CD4-positive, alpha-beta T cell treated with Interferon gamma for 1 hour (primary cell): ENCODE measurements around the gene LYRM7.
"Not testable (repeated sequence)": the region's sequence is repeated elsewhere in the genome, so short reads cannot be mapped to it uniquely, and the experiment has no call there.

ENCODE experiments used
- DNase-seq: peaks from one replicate; pipeline ENCODE4 v3.0.0-alpha.2; 2020

LYRM7 gene

GRCh38 chr5:131170540-131171275, at the start of gene LYRM7:
LYRM7 (plus strand) TSS chr5:131170944; CDS start chr5:131171021, 77 bp downstream.
- DNase-seq: peak; percentile 98

- DNase-seq: not testable (repeated sequence)
These were observed 43.5 kb upstream of the LYRM7 start for GRCh38 chr5:131127244-131127643.

GRCh38 chr5:131129306-131129705, 41.4 kb upstream of the LYRM7 start:
- DNase-seq: no peak

DNA sequence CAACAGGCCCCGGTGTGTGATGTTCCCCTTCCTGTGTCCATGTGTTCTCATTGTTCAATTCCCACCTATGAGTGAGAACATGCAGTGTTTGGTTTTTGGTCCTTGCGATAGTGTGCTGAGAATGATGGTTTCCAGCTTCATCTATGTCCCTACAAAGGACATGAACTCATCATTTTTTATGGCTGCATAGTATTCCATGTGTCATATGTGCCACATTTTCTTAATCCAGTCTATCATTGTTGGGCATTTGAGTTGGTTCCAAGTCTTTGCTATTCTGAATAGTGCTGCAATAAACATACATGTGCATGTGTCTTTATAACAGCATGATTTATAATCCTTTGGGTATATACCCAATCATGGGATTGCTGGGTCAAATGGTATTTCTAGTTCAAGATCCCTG, 37.7 kb upstream of the LYRM7 start:
- not testable (repeated sequence) for DNase-seq

- DNase-seq: not testable (repeated sequence)
These were observed 32.3 kb upstream of the LYRM7 start for GRCh38 chr5:131138406-131138805.

DNA sequence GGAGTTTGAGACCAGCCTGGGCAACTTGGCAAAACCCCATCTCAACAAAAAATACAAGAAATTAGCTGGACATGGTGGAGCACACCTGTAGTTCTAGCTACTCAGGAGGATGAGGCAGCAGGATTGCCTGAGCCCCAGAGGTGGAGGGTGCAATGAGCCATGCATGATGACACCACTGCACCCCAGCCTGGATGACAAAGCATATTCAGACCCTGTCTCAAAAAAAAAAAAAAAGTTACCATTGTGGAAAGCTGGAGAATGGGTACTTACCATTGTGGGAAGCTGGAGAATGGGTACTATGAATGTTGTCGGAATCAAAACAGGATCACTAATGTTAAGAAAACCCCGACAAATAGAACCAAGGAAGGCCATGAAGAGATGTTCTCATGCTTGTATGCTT, 31.4 kb upstream of the LYRM7 start:
- DNase-seq: no peak

GRCh38 chr5:131142970-131143617, 27.6 kb upstream of the LYRM7 start:
- DNase-seq: no peak

GRCh38 chr5:131147258-131147657, 23.5 kb upstream of the LYRM7 start:
- DNase-seq: no peak

DNA sequence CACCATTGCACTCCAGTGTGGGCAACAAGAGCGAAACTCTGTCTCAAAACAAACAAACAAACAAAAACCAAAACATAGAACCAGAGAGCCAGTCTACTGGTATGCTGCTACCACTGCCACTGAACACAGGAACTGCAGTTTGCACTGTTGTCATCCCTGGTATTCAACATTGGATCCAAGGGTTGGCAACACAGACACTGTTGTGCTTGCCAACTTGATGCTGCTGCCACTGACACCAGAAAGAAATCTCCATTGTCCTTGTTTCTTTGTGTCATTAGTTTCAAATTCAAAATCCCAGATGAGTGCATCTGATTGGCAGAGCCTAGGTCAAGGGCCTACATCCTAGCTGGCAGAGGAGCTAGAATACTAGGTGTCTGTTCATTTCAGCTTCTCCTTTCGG, 21.9 kb upstream of the LYRM7 start:
- DNase-seq: no peak

DNA sequence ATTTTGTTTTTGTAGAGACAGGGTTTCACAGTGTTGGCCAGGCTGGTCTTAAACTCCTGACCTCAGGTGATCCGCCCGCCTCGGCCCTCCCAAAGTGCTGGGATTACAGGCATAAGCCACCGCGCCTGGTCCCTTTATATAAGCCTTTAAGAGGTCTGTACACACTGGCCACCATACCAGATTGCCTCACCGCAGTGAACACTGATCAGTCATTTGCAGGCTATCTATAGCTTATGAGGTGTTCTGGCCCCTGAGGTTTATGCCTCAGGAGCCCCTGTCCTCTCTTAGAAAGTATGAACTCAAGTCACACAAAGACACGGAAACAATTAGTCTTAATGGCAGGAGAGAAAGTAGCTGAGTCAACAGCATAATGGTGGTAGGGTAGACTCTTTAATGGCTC, 20.3 kb upstream of the LYRM7 start:
- no peak for DNase-seq

DNA sequence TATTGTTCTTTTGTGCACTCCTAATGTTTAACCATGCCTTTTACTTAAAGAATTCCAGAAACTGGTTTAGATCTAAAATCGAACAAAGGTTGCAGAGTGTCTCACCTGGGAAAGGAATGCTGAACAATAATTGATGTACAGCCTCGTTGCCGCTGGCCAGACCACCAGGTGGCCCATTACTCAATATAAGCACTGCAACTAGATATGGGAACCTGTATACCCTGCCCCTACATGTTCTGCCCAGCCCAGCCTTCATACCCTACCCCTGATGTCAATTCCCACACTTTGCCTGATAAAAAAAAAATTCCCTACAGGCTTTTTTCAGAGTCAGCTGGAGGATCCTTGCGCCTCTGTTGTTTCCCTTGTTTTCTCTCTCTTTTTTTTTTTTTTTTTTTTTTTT, 19.5 kb upstream of the LYRM7 start:
- DNase-seq: no peak

DNA sequence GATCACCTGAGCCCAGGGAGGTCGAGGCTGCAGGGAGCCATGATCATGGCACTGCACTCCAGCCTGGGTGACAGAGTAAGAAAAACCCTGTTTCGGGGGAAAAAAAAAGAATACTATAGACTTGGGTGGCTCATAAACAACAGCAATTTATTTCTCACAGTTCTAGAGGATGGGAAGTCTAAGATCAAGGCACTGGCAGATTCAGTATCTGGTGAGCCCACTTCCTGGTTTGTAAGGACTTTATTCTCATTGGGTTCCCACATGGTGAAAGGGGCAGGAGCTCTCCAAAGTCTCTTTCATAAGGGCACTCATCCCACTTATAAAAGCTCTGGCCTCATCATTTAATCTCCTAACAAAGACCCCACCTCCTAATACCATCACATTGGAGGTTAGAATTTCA, 14.4 kb upstream of the LYRM7 start:
- no peak for DNase-seq

DNA sequence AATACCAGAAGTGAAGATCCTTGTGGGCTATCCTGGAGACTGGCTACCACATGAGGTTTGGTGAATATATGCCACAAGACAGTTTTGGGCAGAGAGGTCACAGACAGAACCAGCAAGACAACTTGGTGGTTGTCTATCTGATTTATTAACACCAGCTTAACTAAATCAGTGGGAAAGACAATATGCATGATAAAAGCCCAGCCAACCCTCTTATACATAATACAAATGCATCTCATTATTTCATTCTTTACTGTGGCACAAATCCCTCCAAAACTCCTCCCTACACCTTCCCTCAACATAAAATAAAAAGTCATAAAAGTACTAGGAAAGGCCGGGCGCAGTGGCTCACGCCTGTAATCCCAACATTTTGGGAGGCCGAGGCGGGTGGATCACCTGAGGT, 13.8 kb upstream of the LYRM7 start:
- no peak for DNase-seq

GRCh38 chr5:131160134-131160533, 10.6 kb upstream of the LYRM7 start:
- DNase-seq: no peak

DNA sequence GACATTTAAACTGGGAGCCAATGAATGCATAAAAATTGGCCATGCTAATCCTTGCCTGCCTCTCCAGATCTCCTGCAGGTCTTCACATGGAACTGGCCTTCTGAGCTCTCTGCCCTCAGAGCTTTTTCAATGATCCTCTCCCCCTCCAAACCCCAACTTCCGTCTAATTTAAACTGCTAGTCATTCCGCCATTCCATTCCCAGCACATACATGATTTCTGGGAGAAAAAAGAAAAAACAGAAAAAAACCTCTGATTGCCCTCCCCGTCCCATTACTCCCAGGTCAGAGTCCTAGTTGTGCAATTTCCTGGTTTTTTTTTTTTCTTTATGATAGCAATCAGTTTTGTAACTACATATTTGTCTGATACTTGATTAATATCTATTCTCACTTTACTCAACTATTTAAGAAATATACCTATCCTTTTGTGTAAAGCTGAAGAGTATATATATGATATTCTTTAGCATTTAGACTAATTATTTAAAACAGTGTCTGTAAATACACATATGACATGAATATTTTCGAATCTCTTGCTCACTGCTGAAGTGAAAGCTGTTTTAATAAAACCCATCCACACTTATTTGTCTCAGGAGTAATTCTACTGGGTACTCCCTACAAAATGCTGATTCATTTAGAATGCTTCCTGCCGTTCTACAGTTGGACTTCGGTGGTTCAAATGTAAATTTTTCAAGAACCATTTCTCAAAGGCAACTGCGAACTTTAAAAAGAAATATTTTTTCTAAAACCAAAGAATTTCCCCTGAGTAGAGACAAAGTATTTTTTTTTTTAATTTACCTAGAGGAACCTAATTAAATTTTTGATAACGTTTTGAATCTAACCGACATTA, 7.2 kb upstream of the LYRM7 start:
- DNase-seq: no peak

GRCh38 chr5:131164191-131165118, 6.3 kb upstream of the LYRM7 start:
- peak; percentile 70 for DNase-seq

- DNase-seq: peak; percentile 90
These were observed 5.5 kb upstream of the LYRM7 start, which contains the start of gene HINT1 for GRCh38 chr5:131165119-131165727. HINT1 (minus strand) TSS chr5:131165256; CDS start chr5:131165205, 51 bp downstream.

DNA sequence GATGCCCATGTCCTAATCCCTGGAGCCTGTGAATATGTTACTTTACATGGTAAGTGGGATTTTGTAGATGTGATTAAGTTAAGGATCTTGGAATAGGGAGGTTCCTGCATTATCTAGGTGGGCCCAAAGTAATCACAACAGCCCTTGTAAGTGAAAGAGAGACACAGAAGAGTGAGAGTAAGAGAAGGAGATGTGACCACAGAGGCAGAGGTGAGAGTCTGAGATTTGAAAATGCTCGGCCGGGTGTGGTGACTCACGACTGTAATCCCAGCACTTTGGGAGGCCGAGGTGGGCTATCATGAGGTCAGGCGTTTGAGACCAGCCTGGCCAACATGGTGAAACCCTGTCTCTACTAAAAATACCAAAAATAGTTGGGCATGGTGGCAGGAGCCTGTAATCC, 3.1 kb upstream of the LYRM7 start:
- DNase-seq: no peak

DNA sequence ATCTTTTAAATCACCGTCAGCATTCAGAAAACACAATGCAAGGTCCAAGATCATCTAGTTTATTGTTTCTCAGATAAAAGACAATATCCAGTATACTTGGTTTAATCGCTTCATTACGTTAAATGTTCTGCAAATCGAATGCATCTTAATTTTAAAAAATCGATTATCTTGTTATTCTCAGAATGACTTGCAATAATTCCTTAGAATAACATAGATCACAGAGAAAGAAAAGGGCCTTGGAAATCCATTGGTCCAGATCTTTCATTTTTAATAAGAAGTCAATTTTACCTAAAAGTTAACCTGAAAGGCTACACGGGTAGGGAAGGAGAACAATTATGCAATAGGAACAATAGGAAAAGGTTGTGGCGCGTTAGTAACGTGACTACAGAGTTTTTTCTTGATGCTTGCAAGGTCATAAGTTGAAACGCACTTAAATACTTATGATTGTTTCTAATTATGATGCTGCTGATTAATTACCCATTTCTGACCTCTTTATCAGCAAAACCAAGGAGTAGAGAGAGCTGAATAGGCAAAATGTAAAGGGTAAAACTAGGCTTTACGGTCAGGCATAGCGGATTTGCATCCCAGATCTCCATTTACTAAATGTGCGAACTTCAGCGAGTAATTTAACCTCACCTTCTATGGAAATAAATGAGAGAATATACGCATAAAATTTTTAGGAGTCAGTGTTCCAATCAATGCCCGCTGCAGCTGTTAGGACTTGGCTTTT, 769 bp upstream of the LYRM7 start:
- no peak for DNase-seq

- no peak for DNase-seq
These were observed 599 bp downstream of the LYRM7 start for GRCh38 chr5:131171276-131171810.

- no peak for DNase-seq
These were observed 9.7 kb downstream of the LYRM7 start for GRCh38 chr5:131180407-131180806.
